HEK293 (cell line): ENCODE results near the gene ZNF764.

ENCODE experiments used
- ATF2 ChIP-seq: fragments of 450-650 bp; formaldehyde crosslinking; IDR thresholded peaks from 2 replicates; pipeline ENCODE4 v1.5.1; 2016; ENCODE audit warnings: missing biosample characterization, missing genetic modification characterization, low read depth
- CTCF ChIP-seq: fragments of 450-650 bp; formaldehyde crosslinking; IDR thresholded peaks from 2 replicates; pipeline ENCODE4 v1.5.1; 2016; ENCODE audit warnings: missing biosample characterization, missing genetic modification characterization
- PRDM2 ChIP-seq: fragments of 450-650 bp; formaldehyde crosslinking; IDR thresholded peaks from 2 replicates; pipeline ENCODE4 v1.5.1; 2016; ENCODE audit warnings: missing biosample characterization, missing genetic modification characterization, borderline replicate concordance
- SALL2 ChIP-seq: fragments of 450-650 bp; formaldehyde crosslinking; IDR thresholded peaks from 2 replicates; pipeline ENCODE4 v1.5.0; 2017; ENCODE audit warnings: missing biosample characterization, mild to moderate bottlenecking, missing genetic modification characterization, borderline replicate concordance
- TCF7L2 ChIP-seq: IDR thresholded peaks from 2 replicates; pipeline ENCODE4 v1.6.1; 2011; ENCODE audit warnings: low read depth, mild to moderate bottlenecking, inconsistent platforms, low read length, moderate library complexity, borderline replicate concordance
- WT1 ChIP-seq: fragments of 450-650 bp; formaldehyde crosslinking; IDR thresholded peaks from 2 replicates; pipeline ENCODE4 v1.5.1; 2016; ENCODE audit warnings: missing biosample characterization, missing genetic modification characterization
- YY1 ChIP-seq: fragments of 450-650 bp; formaldehyde crosslinking; IDR thresholded peaks from 2 replicates; pipeline ENCODE4 v1.5.1; 2018; ENCODE audit warnings: missing biosample characterization, missing genetic modification characterization
- ZBTB7A ChIP-seq: fragments of 450-650 bp; formaldehyde crosslinking; IDR thresholded peaks from 2 replicates; pipeline ENCODE4 v1.5.1; 2016; ENCODE audit warnings: low read depth, missing biosample characterization, missing genetic modification characterization
- ZBTB8A ChIP-seq: fragments of 450-650 bp; formaldehyde crosslinking; IDR thresholded peaks from 2 replicates; pipeline ENCODE4 v1.5.1; 2016; ENCODE audit warnings: missing biosample characterization, missing genetic modification characterization
- ZNF292 ChIP-seq: fragments of 450-650 bp; formaldehyde crosslinking; IDR thresholded peaks from 2 replicates; pipeline ENCODE4 v1.5.1; 2016; ENCODE audit warnings: low read depth, missing biosample characterization, missing genetic modification characterization, borderline replicate concordance
- ZNF350 ChIP-seq: fragments of 450-650 bp; formaldehyde crosslinking; IDR thresholded peaks from 2 replicates; pipeline ENCODE4 v1.5.0; 2017; ENCODE audit warnings: missing biosample characterization, mild to moderate bottlenecking, missing genetic modification characterization
- ZNF404 ChIP-seq: fragments of 450-650 bp; formaldehyde crosslinking; IDR thresholded peaks from 2 replicates; pipeline ENCODE4 v1.5.1; 2017; ENCODE audit warnings: missing biosample characterization, missing genetic modification characterization
- ZNF645 ChIP-seq: fragments of 450-650 bp; formaldehyde crosslinking; IDR thresholded peaks from 2 replicates; pipeline ENCODE4; 2016; ENCODE audit warnings: missing biosample characterization, missing genetic modification characterization

GRCh38 chr16:30605158-30605557, 47.0 kb upstream of the ZNF764 start:
- no peak for TF ChIP-seq CTCF
- no peak for TF ChIP-seq ZNF350 (tag by site-specific recombination)
- TF ChIP-seq ZBTB7A (tag by site-specific recombination), result no peak
- no peak for TF ChIP-seq ATF2
- no peak for TF ChIP-seq ZNF645 (tag by site-specific recombination)
- TF ChIP-seq WT1 (tag by site-specific recombination), result no peak
- no peak for TF ChIP-seq ZNF404 (tag by site-specific recombination)
- no peak for TF ChIP-seq PRDM2
- no peak for TF ChIP-seq YY1 (tag by site-specific recombination)
- TF ChIP-seq ZBTB8A (tag by site-specific recombination), result no peak
- no peak for TF ChIP-seq ZNF292 (tag by site-specific recombination)
- no peak for TF ChIP-seq TCF7L2
- TF ChIP-seq SALL2 (tag by site-specific recombination), result no peak
